CD4-positive, alpha-beta T cell (primary cell): ENCODE data around the gene ARHGAP18. TPM values are rescaled to one million over a fixed set of nuclear protein-coding genes. Genes with fewer than 3 reads are reported as not detected.

Experiments used
- ATAC-seq: fragments of 200-7000 bp; cut with Tn5 transposase; one replicate; pipeline ENCODE4 v1.10.0; 2022; ENCODE audit warnings: mild to moderate bottlenecking; ENCODE audit not compliant: poor library complexity
- CTCF ChIA-PET: fragments of 350-600 bp; sonication (Branson Sonifier 250); formaldehyde crosslinking; loops from one replicate; lab custom pipeline; 2021; ENCODE audit warnings: antibody characterized with exemption, inconsistent platforms; lab: Charles Lee
- POLR2A ChIA-PET: fragments of 350-600 bp; sonication (Branson Sonifier 250); formaldehyde crosslinking; loops from one replicate; lab custom pipeline; 2021; ENCODE audit warnings: antibody characterized with exemption, inconsistent platforms; lab: Charles Lee
- DNase-seq, 14 experiments: peaks; one replicate each; pipeline ENCODE4 v3.0.0-alpha.2; 2013 to 2020; ENCODE audit warnings: mixed read lengths in 2 of 14
- H3K27ac ChIP-seq, 2 donors: one replicate each; pipeline versions ENCODE4 v1.5.1 to v1.7.0; 2013; ENCODE audit warnings: low read length in 2 of 2, low read depth in 1 of 2, mild to moderate bottlenecking in 1 of 2
- H3K27me3 ChIP-seq, 2 experiments: 1 replicate in 1 of 2; 2 replicates in 1 of 2; pipeline versions ENCODE4 v1.6.1 to v1.7.0; 2013; ENCODE audit warnings: low read length in 2 of 2, control low read depth in 1 of 2, mild to moderate bottlenecking in 1 of 2, moderate library complexity in 1 of 2; ENCODE audit not compliant: insufficient read depth in 2 of 2, control insufficient read depth in 1 of 2
- H3K36me3 ChIP-seq: one replicate; pipeline ENCODE4 v1.6.1; 2013; ENCODE audit warnings: low read length, control low read depth; ENCODE audit not compliant: insufficient read depth
- H3K4me1 ChIP-seq: one replicate; pipeline ENCODE4 v1.6.1; 2013; ENCODE audit warnings: low read length, control low read depth; ENCODE audit not compliant: insufficient read depth
- H3K4me3 ChIP-seq: one replicate; pipeline ENCODE4 v1.5.1; 2013; ENCODE audit warnings: mild to moderate bottlenecking, low read length, moderate library complexity
- H3K9me3 ChIP-seq, 2 experiments: 1 replicate in 1 of 2; 2 replicates in 1 of 2; pipeline versions ENCODE4 v1.6.1 to v1.7.0; 2013; ENCODE audit warnings: low read length in 2 of 2, mild to moderate bottlenecking in 2 of 2, control low read depth in 1 of 2, moderate library complexity in 1 of 2; ENCODE audit not compliant: control insufficient read depth in 1 of 2, insufficient read depth in 1 of 2
- H3K27ac Mint-ChIP-seq: one replicate; pipeline ENCODE4 v1.8.0; 2020; ENCODE audit warnings: mixed read lengths
- H3K27me3 Mint-ChIP-seq: one replicate; pipeline ENCODE4 v1.8.0; 2021; ENCODE audit warnings: mixed read lengths
- H3K36me3 Mint-ChIP-seq: one replicate; pipeline ENCODE4 v1.8.0; 2021; ENCODE audit warnings: low read depth, mixed read lengths
- H3K4me1 Mint-ChIP-seq: one replicate; pipeline ENCODE4 v1.8.0; 2021; ENCODE audit warnings: low read depth, mixed read lengths
- H3K4me3 Mint-ChIP-seq: one replicate; pipeline ENCODE4 v1.8.0; 2020; ENCODE audit warnings: mild to moderate bottlenecking, mixed read lengths
- H3K9me3 Mint-ChIP-seq: one replicate; pipeline ENCODE4 v1.8.0; 2020; ENCODE audit warnings: mixed read lengths
- intact Hi-C, 2 experiments: fragments of 100-400 bp; cut with DNase I in 1 of 2; cut with micrococcal nuclease in 1 of 2; formaldehyde crosslinking; loops; one replicate each; pipeline versions ENCODE4 v1.15.1 to v1.9.0; 2023 to 2025; cut with DNase I, micrococcal nuclease
- total RNA-seq, 174 experiments: library from RNA in 2 of 174; stranded (reverse) in 2 of 174; gene quantifications; one replicate each; pipeline ENCODE4 v1.2.3 and lab custom pipeline; 2021 to 2026
- TF ChIP-seq, protein P1 (sequence below): fragments of 200-600 bp; IDR thresholded peaks from one replicate; pipeline ENCODE4 v1.8.0; 2022; ENCODE audit warnings: antibody characterized with exemption, mild to moderate bottlenecking

The ARHGAP18 gene
- total RNA-seq, 2 experiments from 2014 or later: 0.71 to 1.3 TPM

DNA sequence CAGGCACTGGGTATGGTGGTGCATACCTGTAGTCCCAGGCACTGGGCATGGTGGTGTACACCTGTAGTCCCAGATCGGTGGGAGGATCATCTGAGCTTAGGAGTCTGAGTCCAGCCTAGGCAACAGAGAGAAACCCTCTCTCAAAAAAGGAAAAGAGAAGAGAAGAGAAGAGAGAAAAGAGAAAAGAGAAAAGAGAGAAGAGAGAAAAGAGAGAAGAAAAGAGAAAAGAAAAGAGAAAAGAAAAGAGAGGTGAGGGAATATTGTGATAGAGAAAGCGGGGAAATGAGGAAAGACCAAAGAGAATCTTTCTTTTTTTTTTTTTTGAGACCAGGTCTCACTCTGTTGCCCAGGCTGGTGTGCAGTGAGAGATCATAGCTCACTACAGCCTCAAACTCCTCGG, 108.7 kb downstream of the ARHGAP18 start:
- H3K27ac ChIP-seq: no peak overlapping the region
- CTCF ChIA-PET: interaction anchor here (0.7 to 6.2 kb wide), 4 partner anchors 70 to 508 kb away, joined by 3 to 55 read pairs (median 3); no protein-coding TSS in a partner anchor
- no peaks in the 10 kb centered on the region for H3K36me3 ChIP-seq
- no peak for DNase-seq
- TF ChIP-seq, protein P1, sequence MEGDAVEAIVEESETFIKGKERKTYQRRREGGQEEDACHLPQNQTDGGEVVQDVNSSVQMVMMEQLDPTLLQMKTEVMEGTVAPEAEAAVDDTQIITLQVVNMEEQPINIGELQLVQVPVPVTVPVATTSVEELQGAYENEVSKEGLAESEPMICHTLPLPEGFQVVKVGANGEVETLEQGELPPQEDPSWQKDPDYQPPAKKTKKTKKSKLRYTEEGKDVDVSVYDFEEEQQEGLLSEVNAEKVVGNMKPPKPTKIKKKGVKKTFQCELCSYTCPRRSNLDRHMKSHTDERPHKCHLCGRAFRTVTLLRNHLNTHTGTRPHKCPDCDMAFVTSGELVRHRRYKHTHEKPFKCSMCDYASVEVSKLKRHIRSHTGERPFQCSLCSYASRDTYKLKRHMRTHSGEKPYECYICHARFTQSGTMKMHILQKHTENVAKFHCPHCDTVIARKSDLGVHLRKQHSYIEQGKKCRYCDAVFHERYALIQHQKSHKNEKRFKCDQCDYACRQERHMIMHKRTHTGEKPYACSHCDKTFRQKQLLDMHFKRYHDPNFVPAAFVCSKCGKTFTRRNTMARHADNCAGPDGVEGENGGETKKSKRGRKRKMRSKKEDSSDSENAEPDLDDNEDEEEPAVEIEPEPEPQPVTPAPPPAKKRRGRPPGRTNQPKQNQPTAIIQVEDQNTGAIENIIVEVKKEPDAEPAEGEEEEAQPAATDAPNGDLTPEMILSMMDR: no peak
- no peaks in the 10 kb centered on the region for H3K27me3 Mint-ChIP-seq
- no peaks in the 10 kb centered on the region for H3K27me3 ChIP-seq
- H3K4me1 Mint-ChIP-seq: no peaks in the 10 kb centered on the region
- intact Hi-C loops: no loop called here
- no peaks in the 10 kb centered on the region for H3K4me1 ChIP-seq
- POLR2A ChIA-PET: interaction anchor here (0.6 to 1.5 kb wide), 4 partner anchors 129 to 420 kb away, joined by 3 to 7 read pairs (median 4); no protein-coding TSS in a partner anchor
- ATAC-seq: no peak
- H3K4me3 Mint-ChIP-seq: no peak overlapping the region
- H3K36me3 Mint-ChIP-seq: no peaks in the 10 kb centered on the region
- H3K4me3 ChIP-seq: no peak overlapping the region
- H3K9me3 ChIP-seq: no peaks in the 10 kb centered on the region
- no peak overlapping the region for H3K27ac Mint-ChIP-seq
- no peaks in the 10 kb centered on the region for H3K9me3 Mint-ChIP-seq

DNA sequence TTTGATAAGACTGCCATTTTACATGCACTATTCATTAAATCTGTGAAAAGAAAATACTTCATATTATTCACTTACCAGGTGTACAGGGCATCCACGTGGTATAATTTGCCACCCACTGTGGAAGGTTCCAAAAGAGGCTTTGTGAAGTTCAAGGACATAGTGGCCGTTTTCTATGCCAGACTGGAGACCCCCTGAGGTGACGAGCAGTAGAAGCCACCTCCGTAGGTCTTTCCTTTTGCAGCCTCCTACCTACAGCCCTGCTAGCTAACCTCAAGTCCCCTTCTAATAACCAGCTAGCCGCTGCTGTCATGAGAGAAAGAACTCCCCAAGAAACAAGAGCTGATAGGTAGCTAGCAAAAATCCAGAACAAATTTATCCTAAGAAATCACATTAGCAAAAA, 110.5 kb downstream of the ARHGAP18 start:
- Histone ChIP-seq H3K27ac (no peak overlapping the region), H3K4me1 (no peaks in the 10 kb centered on the region), H3K27me3 (no peaks in the 10 kb centered on the region), H3K36me3 (no peaks in the 10 kb centered on the region), H3K9me3 (no peaks in the 10 kb centered on the region), H3K4me3 (no peak overlapping the region)
- Mint-ChIP-seq H3K9me3 (no peaks in the 10 kb centered on the region), H3K36me3 (no peaks in the 10 kb centered on the region), H3K27ac (no peak overlapping the region), H3K27me3 (no peaks in the 10 kb centered on the region), H3K4me3 (no peak overlapping the region), H3K4me1 (no peaks in the 10 kb centered on the region)
- ChIA-PET CTCF (interaction anchor here (1.5 to 6.2 kb wide), 3 partner anchors 110 to 422 kb away, joined by 3 to 55 read pairs (median 4); partner anchors contain the start of gene ARHGAP18), POLR2A (interaction anchor here (1.9 to 2.5 kb wide), 2 partner anchors 131 to 422 kb away, joined by 8 to 11 read pairs; no protein-coding TSS in a partner anchor)
- TF ChIP-seq, protein P1: no peak
- intact Hi-C loops: loop anchor here (1.0 to 10.0 kb wide), 3 partner anchors 129 to 1105 kb away; no protein-coding TSS in a partner anchor
- no peak for DNase-seq
- no peak for ATAC-seq

DNA sequence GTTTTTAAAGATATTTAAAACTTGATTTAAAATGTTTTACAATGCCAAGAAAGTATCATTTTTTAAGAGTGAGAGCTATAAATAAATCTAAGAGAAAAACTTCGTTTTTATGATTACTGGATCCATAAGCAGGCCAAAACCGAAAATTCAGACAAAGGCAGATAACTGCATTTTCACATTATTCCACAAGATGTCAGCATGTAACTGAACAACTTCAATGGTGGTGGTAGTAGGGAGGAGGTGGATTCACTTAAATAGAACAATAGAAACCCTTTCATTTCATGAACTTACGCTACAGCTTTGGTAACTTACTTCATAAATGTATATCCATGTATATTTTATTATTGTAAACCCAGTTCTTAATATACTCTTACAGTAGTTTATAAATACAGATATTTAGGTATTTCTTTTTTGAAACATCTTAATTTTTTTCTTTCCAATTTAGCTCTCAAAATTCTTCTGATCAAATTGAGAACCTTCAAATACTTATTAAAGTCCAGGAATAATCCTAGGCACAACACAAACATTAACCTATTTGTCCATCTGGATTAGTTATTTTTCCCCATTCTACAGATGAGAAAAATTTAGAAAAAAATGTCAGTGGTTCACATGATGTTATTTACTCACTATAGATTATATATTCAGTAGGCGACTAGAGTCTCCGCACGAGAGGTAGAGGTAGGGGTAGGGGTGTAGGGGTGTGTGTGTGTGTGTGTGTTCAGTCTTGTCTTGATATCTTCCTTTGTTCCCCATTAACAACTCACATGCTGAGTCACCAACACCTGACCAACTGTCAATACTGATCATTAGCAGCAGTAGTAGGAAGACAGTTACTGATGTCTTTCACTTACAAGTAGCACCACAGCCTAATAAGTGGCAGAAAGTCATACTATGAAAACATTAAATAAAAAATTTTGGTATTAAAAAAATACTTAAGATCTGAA, 111.5 kb downstream of the ARHGAP18 start:
- Mint-ChIP-seq H3K27me3 (no peaks in the 10 kb centered on the region), H3K27ac (no peak overlapping the region), H3K4me1 (no peaks in the 10 kb centered on the region), H3K36me3 (no peaks in the 10 kb centered on the region), H3K4me3 (no peak overlapping the region), H3K9me3 (no peaks in the 10 kb centered on the region)
- CTCF ChIA-PET: interaction anchor here (0.6 to 6.2 kb wide), 16 partner anchors 9 to 423 kb away, joined by 3 to 55 read pairs (median 4); no protein-coding TSS in a partner anchor
- Histone ChIP-seq H3K27me3 (no peaks in the 10 kb centered on the region), H3K4me3 (no peak overlapping the region), H3K27ac (no peak overlapping the region), H3K4me1 (no peaks in the 10 kb centered on the region), H3K36me3 (no peaks in the 10 kb centered on the region), H3K9me3 (no peaks in the 10 kb centered on the region)
- peak; percentile 98 for ATAC-seq
- intact Hi-C loops: loop anchor here (1.0 to 10.0 kb wide), 8 partner anchors 130 to 1245 kb away; no protein-coding TSS in a partner anchor
- TF ChIP-seq, protein P1: peak; percentile 90
- peak in 4 of 14 experiments; percentile 8 to 84 (median 80) for DNase-seq
- POLR2A ChIA-PET: interaction anchor here (0.6 to 2.5 kb wide), 8 partner anchors 15 to 423 kb away, joined by 3 to 11 read pairs (median 6); no protein-coding TSS in a partner anchor
